Vein endothelial cell (primary cell): Measurements from ENCODE around the gene MVP. TPM values are rescaled to one million over a fixed set of nuclear protein-coding genes. Genes with fewer than 3 reads are reported as not detected.

ENCODE experiments used
- small RNA-seq: library from RNA; depleted of rRNA; stranded (forward); fragments of <200 nt; gene quantifications from one replicate; pipeline ENCODE3, GENCODE V24; 2012
- total RNA-seq: library from RNA; depleted of rRNA; stranded (reverse); fragments of >200 nt; gene quantifications from 2 replicates; pipeline ENCODE4 v1.2.3, GENCODE V29; 2012

MVP gene
- total RNA-seq: 186 and 227 TPM in 2 replicates

GRCh38 chr16:29820271-29820701 is at the start of gene MVP:
Gene MVP, plus strand, starts transcription at chr16:29820462. Its CDS starts 10,088 bp downstream, at chr16:29830550.

GRCh38 chr16:29777576-29778350 is 42.5 kb upstream of the MVP start, which contains the start of gene ZG16:
Gene ZG16, plus strand, starts transcription at chr16:29778256. Its CDS starts 1,011 bp downstream, at chr16:29779267.

DNA sequence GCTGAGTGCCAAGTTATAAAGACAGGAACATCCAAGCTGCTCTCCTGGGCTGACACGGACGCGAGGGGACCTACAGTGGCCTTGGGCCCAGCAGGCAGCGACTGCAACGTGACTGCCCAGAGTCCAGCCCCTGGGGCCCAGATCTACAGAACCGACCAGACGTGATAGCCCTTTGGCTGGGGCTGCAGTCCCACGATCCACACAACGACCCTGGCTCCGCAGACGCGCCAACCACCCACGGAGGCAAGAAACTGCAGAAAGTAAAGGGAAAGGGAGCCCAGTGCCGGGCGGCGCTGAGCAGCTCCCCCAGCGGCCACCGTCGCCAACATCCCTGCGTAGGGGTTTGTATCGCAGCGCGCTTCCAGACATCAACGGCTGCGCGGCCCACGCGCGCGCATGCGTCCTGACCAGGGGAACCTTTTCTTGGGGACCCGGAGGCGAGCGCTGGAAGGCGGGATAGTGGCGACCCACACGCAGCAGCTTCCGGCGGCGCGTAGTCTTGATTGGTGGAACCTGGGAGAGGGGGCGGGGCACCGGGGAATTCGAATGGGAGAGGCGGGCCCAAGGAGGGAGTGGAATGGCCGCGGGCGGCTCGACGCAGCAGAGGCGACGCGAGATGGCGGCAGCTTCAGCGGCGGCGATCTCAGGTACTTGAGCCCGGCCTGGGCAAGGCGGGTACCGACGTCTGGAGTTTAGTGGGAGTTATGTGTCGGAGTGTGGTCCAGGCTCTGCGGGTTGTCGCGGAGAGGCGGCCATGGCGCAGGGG is 29.9 kb upstream of the MVP start, which contains the start of gene KIF22:
Gene KIF22, plus strand, starts transcription at position 569 of the 766 bp plus-strand sequence. Its CDS starts 9 bp downstream, at position 578.

DNA sequence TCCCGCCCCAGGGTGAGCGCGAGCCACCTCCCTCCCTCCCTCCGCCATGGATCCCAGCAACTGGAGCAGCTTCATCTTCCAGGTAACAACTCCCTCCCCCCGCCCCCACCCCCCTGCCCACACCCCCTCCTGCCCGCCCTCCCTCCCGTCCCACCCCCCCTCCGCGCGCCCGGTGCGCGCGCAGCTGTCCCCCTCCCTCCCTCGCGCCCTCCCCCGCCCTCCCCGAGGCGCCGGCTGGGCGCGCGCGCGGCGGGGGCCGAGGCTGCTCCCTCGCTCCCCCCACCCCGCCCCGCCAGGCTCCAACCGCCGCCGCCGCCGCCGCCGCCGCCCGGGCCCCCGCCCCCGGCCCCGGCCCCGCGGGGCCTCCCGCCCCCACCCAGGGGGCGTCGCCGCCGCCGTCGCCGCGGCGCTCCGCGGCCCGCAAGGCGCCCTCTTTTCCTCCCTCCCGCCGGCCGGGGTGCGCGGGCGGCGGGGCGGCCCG is 14.1 kb upstream of the MVP start, which contains the start of gene MAZ:
Gene MAZ, plus strand, starts transcription at position 431 of the 481 bp plus-strand sequence. CDS start 173 bp downstream, outside the sequence.

DNA sequence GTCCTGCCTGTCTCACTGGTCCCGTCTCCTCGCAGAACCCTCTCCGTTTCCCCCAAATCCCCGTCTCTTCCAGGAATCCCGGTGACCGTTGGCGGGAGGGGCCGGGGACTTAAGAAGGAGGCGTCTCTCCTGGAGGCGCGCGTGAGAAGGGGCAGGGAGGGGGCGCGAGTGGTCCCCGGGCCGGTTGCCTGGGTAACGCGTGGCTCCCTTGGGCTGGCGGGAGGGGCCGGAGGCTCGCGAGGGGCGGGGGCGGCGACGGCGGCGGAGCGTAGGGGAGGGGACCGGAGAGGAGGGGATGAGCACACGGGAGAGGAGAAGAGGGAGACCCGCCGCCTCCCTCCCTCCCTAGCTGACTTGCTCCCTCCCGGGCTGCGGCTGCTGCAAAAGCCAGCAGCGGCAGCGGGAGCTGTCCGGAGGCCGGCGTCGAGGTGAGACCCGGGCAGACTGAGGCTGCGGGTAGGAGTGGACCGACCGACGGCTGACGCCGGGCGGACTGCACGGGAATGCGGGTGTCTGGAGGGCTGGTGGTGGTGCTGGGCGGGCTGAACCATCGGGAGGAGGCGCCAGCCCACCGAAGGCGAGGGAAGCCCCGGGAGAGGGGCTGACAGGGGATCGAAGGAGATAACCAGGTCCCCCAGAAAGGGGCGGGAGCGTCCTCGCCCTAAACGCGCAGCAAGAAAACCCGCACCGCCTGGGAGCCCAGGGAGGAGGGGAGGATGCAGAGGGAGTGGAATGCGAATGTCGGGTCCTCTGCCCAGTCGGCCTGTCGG is 8.2 kb upstream of the MVP start, which contains the start of gene PRRT2:
Gene PRRT2, plus strand, starts transcription at position 298 of the 770 bp plus-strand sequence. CDS start 862 bp downstream, outside the sequence.

GRCh38 chr16:29815793-29816693 is 4.2 kb upstream of the MVP start, which contains the start of gene PAGR1:
Gene PAGR1, plus strand, starts transcription at chr16:29816152. Its CDS starts 374 bp downstream, at chr16:29816526.

DNA sequence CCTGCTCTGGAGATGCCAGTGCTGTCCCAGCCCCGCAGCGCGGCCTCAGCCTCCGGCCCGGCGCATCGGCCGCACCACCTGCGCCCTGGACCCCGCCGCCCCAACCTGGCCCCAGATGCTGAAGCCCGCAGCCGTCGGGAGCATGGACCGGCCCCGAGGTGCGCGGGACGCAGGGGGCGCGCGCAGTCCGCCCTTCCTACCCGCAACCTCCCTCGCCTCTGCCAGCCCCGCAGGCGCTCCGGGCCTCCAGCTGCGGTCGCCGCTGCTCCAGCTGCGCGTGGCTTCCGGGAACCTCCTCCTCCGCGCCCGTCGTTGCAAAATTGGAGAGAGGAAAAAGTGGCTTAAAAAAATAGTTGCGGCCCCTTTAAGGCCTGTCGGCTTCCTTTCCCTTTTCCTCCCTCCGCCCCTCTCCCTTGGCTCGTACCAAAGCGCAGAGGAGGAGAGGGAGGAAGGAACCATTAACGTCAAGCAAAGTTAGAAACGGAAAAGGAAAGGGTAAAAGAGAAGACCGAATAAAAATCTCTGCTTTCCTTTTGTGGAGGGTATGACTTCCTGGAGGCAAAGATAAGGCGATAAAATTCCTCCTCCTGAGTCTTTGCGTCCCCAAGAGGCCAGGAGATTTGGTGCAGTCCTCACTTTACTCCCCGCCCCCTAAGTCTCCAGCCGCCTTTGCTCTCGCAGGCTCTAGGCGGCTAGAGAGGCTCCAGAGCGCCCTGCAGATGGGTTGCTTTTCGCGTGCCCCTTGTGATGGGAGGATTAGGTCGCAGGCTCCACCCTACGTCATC is 42.8 kb downstream of the MVP start, which contains the start of gene CDIPT:
Gene CDIPT, minus strand, starts transcription at position 343 of the 785 bp plus-strand sequence. CDS start 369 bp downstream, outside the sequence.

Small RNA genes within 50 kb of the gene (small RNA-seq; reads per million reads assigned to genes)
- gene AC009133.6: not detected
- gene AC120114.4: not detected

Other genes with a start within 250 kb of the MVP start
- gene SPN, start 157.2 kb upstream of the MVP start, total RNA-seq: not detected in 2 replicates
- 0.10 TPM in 1 of 2 replicates, not detected in the other for gene QPRT, start 141.3 kb upstream of the MVP start, total RNA-seq
- not detected in 2 replicates for gene C16orf54, start 74.5 kb upstream of the MVP start, total RNA-seq
- gene ZG16, start 42.2 kb upstream of the MVP start, total RNA-seq: not detected in 2 replicates
- 39.2 and 48.9 TPM in 2 replicates for gene KIF22, start 29.7 kb upstream of the MVP start, total RNA-seq
- 178 and 253 TPM in 2 replicates for gene MAZ, start 13.9 kb upstream of the MVP start, total RNA-seq
- 0.19 and 0.65 TPM in 2 replicates for gene PRRT2, start 8.3 kb upstream of the MVP start, total RNA-seq
- 22.5 and 23.7 TPM in 2 replicates for gene PAGR1, start 4.3 kb upstream of the MVP start, total RNA-seq
- gene CDIPT, start 42.8 kb downstream of the MVP start, total RNA-seq: 80.7 and 87.2 TPM in 2 replicates
- 0.67 and 1.6 TPM in 2 replicates for gene SEZ6L2, start 79.1 kb downstream of the MVP start, total RNA-seq
- 0.33 and 0.48 TPM in 2 replicates for gene ASPHD1, start 80.0 kb downstream of the MVP start, total RNA-seq
- 14.7 and 17.0 TPM in 2 replicates for gene KCTD13, start 105.8 kb downstream of the MVP start, total RNA-seq
- gene TMEM219, start 141.6 kb downstream of the MVP start, total RNA-seq: 74.7 and 91.1 TPM in 2 replicates
- 115 and 128 TPM in 2 replicates for gene TAOK2, start 153.4 kb downstream of the MVP start, total RNA-seq
- gene HIRIP3, start 175.2 kb downstream of the MVP start, total RNA-seq: 3.9 and 4.4 TPM in 2 replicates
- 30.7 and 57.3 TPM in 2 replicates for gene INO80E, start 175.8 kb downstream of the MVP start, total RNA-seq
- gene DOC2A, start 190.6 kb downstream of the MVP start, total RNA-seq: 0.29 TPM in 1 of 2 replicates, not detected in the other
- not detected in 2 replicates for gene C16orf92, start 202.7 kb downstream of the MVP start, total RNA-seq
- gene TLCD3B, start 210.8 kb downstream of the MVP start, total RNA-seq: not detected in 2 replicates
- gene ALDOA, start 245.3 kb downstream of the MVP start, total RNA-seq: 719 and 1,079 TPM in 2 replicates